Hematopoietic multipotent progenitor cell treated with erythropoietin and hydrocortisone succinate and interleukin-3 and kit ligand, for 17 days (in vitro differentiated cells): ENCODE data around the gene NSUN7.
"Not testable (repeated sequence)": the region's sequence is repeated elsewhere in the genome, so short reads cannot be mapped to it uniquely, and the experiment has no call there.

Experiments used
- DNase-seq: peaks from one replicate; pipeline ENCODE4 v3.0.0-alpha.2; 2015; ENCODE audit warnings: low spot score

The NSUN7 gene

GRCh38 chr4:40749717-40750460 lies at the start of gene NSUN7:
Gene NSUN7, plus strand, starts transcription at chr4:40749955. Its CDS starts 739 bp downstream, at chr4:40750694.
- DNase-seq, result no peak

GRCh38 chr4:40702137-40702799 lies 47.5 kb upstream of the NSUN7 start:
- no peak for DNase-seq

DNA sequence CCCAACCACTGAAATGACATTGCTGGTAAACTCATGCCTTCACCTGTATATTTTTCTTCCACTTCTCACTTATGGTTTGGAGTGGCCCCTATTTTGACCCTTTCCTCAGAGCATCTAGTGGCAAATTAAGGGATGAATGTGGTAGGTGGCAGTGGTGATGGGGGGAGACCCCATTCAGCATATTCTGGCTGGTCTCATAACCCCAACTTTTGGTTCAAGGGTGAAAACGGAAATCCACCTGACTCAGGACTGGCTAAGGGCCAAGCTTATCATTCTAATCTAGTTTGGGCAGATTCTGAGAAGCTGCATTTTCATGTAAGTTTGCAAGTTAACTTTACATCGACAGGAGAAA lies 47.0 kb upstream of the NSUN7 start:
- DNase-seq, result no peak

- DNase-seq, result no peak
Measured at GRCh38 chr4:40704073-40704472, 45.7 kb upstream of the NSUN7 start.

DNA sequence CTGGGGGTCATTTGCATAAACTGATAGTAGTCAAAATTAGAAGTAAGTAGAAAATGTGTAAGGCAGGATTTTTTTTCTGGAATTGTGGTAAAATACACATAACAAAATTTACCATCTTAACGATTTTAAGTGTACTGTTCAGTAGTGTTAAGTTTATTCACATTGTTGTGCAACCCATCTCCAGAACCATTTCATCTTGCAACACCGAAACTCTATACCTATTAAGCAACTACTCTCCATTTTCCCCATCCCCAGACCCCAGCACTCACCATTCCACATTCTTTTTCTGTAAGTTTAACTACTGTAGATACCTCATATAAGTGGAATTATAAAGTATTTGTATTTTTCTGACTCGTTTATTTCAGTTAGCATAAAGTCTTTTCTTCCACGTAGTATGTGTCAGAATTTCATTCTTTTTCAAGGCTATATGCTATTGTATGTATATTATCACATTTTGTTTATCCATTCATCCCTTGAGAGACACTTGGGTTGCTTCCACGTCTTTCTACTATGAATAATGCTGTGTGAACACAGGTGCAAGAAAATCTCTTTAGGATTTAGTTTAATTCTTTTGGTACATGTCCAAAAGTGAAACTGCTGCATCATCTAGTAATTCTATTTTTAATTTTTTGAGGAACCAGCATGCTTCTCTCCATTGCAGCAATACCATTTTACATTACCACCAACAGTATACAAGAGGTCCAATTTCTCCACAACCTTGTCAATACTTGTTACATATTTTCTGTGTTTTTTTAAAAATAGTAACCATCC lies 39.1 kb upstream of the NSUN7 start:
- no peak for DNase-seq

GRCh38 chr4:40713001-40713400 lies 36.8 kb upstream of the NSUN7 start:
- DNase-seq, result not testable (repeated sequence)

- no peak for DNase-seq
Measured at GRCh38 chr4:40713798-40714197, 36.0 kb upstream of the NSUN7 start.

- no peak for DNase-seq
Measured at GRCh38 chr4:40718586-40718985, 31.2 kb upstream of the NSUN7 start.

DNA sequence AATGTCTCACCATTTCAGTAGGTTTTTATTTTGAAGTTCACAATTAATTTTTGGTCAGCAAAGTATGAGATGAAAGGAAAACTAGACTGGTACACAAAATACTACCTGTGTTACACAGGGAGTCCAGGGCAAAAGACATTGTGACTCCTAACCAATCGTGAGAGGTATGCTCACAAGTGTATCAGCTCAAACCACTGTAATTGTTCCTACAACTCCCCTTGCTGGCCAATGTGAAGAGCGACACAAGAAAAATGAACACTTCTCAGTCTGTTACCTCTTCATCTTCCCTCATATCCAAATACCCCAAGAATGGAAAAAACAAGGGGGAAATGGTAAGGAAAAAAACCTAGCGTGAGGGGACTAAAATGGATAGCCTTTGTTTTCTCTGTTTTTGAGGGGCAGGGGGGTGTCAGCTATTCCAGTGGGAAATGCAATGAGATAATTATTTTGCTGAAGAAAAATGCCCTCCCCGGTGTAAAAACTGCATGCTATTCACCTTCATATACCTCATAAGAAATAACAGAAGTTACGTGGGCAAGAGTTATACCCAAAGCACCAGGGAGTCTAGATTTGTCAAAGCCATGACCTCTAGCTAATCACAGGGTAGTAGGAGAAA lies 30.6 kb upstream of the NSUN7 start:
- DNase-seq, result no peak

DNA sequence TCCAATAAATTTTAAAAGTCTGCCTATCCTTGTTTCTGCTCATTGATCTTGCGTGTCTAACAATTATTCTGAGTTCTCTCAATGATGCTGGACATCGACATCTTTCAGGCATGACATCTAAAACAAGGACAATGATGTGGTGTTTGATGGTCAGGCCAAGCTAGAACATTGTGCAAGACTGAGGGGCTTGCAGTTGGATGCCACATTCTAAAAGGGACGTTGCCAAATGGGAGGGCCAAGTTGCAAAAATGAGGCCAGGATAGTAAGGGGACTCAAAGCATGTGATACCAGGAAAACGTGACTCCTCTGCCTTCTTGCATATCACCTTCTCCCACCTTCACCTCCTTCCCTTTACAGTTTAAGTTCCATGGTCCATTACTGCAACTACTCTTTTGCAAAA lies 29.4 kb upstream of the NSUN7 start:
- DNase-seq, result no peak

GRCh38 chr4:40720916-40721315 lies 28.8 kb upstream of the NSUN7 start:
- no peak for DNase-seq

- no peak for DNase-seq
Measured at GRCh38 chr4:40721730-40722171, 28.0 kb upstream of the NSUN7 start.

- no peak for DNase-seq
Measured at GRCh38 chr4:40722576-40723161, 27.1 kb upstream of the NSUN7 start.

DNA sequence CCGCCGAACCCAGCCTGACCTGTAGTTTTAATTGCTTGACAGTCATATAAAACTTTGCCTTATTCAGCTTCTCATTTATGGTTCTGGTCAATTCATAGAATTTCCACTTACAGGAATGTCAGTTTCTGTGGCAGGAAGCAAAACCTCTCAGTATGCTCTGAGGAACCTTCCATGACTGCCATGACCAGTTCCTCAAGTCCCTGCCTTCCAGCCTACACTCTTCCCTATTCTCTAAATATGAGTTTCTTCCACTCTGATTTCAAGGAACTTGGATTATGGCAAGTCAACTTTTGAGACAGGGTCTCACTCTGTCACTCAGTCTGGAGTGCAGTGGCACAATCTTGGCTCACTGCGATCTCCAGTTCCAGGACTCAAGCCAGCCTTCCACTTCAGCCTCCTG lies 26.0 kb upstream of the NSUN7 start:
- no peak for DNase-seq

GRCh38 chr4:40728333-40728732 lies 21.4 kb upstream of the NSUN7 start:
- no peak for DNase-seq

DNA sequence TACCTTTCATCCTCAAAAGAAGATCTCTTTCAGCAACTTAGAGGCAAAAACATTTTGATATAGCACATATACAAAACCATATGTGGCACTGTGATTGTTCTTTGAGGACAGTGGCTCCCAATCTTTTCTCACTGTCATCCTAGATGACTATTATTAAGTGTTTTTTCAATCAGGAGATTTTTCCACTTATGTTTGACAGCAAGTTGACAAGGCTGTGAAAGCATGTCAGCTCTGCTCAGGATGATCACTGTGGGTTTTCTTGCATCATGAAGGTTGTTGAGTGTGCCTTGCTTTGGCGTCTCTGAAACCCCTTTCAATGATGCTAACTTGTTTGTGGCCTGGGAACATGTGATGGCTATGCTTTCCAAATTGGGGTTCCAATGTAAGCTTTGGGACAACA lies 20.2 kb upstream of the NSUN7 start:
- DNase-seq, result no peak

DNA sequence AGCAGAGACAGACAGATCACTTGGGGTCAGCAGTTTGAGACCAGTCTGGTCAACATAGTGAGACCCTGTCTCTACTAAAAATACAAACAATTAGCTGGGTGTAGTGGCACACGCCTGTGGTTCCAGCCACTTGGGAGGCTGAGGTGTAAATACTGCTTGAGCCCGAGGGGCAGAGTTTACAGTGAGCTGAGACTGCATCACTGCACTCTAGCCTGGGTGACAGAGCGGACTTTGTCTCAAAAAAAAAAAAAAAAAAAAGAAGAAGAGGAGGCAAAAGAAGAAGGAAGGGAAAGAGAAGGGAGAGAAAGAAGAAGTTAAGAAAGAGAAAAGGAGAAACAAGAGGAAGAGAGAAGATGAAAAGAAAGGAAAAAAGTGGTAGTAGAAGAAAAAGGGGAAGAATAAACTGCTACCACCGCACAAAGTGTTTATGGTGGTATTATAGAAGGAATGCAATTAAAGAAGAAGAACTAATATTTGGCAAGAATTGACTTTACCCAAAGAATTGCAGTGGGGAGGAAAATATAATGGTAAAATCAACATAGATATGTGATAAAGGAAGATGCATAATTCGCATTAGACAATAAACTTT lies 19.6 kb upstream of the NSUN7 start:
- no peak for DNase-seq

- DNase-seq, result no peak
Measured at GRCh38 chr4:40731361-40731760, 18.4 kb upstream of the NSUN7 start.

DNA sequence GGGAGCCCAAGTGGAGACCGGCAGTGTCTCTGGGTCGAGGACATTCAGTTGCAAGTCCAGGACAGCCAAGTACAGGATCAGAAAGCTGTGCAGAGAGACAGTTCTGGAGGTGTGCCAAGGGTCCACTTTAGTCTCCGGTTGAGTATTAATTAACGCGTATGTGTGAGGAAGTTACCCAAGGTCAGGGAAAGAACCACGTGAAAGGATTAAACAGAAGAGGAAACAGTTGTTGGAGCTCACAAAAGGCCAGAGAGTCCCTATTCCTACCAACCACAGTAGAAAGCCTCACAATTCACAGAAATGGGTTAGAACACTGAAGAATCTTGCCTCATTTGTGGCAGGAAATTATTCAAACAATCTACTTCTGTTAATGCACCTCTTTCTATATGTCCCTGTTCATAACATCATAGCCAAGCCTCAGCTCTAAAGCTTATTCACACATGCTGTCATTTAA lies 17.9 kb upstream of the NSUN7 start:
- DNase-seq, result no peak

DNA sequence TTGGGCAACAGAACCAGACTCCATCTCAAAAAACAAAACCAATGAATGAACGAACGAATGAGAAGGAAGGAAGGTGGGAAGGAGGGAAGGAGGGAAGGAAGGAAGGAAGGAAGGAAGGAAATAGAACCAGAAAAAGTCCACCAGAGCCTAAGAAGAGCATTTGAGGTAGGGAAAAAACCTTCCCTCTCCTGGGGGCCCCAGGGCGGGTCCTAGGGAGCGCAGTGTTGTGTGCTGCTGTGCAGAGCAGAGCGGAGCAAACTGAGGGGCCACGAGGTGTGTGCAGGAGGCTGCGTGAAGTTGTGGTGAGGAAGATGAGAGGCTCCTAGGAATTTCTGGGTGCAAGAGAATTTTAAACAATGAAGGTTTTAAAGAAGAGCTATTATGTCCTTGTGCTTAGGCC lies 16.0 kb upstream of the NSUN7 start:
- no peak for DNase-seq

- DNase-seq, result no peak
Measured at GRCh38 chr4:40734497-40734896, 15.3 kb upstream of the NSUN7 start.

- no peak for DNase-seq
Measured at GRCh38 chr4:40736910-40737309, 12.8 kb upstream of the NSUN7 start.
